Myocyte (in vitro differentiated cells): Measurements from ENCODE around the gene NPEPPS. TPM values are rescaled to one million over a fixed set of nuclear protein-coding genes. Genes with fewer than 3 reads are reported as not detected.
A peak's percentile ranks its signal among the peaks of the same experiment; 100 is the strongest.

ENCODE experiments used
- DNase-seq: peaks from one replicate; pipeline ENCODE4 v3.0.0-alpha.2; 2012; ENCODE audit warnings: low read depth
- total RNA-seq: library from RNA; depleted of rRNA; stranded (reverse); fragments of >200 nt; gene quantifications from 2 replicates; pipeline ENCODE4 v1.2.3, GENCODE V29; 2014

The NPEPPS gene
- total RNA-seq, 1 donor from 2014 or later, result 170 TPM

- no peak for DNase-seq
These were observed 97.2 kb downstream of the NPEPPS start for GRCh38 chr17:47628014-47628566.

- no peak for DNase-seq
These were observed 98.9 kb downstream of the NPEPPS start for GRCh38 chr17:47629826-47630225.

- DNase-seq, result no peak
These were observed 99.7 kb downstream of the NPEPPS start for GRCh38 chr17:47630614-47631013.

GRCh38 chr17:47632991-47633390 lies 102.1 kb downstream of the NPEPPS start:
- no peak for DNase-seq

- DNase-seq, result no peak
These were observed 103.1 kb downstream of the NPEPPS start for GRCh38 chr17:47633996-47634395.

GRCh38 chr17:47634870-47635269 lies 104.0 kb downstream of the NPEPPS start:
- DNase-seq, result no peak

- DNase-seq, result no peak
These were observed 104.8 kb downstream of the NPEPPS start for GRCh38 chr17:47635734-47636133.

GRCh38 chr17:47636273-47637030 lies 105.5 kb downstream of the NPEPPS start:
- no peak for DNase-seq

GRCh38 chr17:47638903-47639302 lies 108.0 kb downstream of the NPEPPS start:
- DNase-seq, result no peak

- DNase-seq, result no peak
These were observed 109.2 kb downstream of the NPEPPS start for GRCh38 chr17:47640076-47640475.

- DNase-seq, result no peak
These were observed 110.3 kb downstream of the NPEPPS start for GRCh38 chr17:47641202-47641601.

GRCh38 chr17:47643116-47643515 lies 112.2 kb downstream of the NPEPPS start:
- no peak for DNase-seq

- no peak for DNase-seq
These were observed 113.4 kb downstream of the NPEPPS start for GRCh38 chr17:47644324-47644723.

GRCh38 chr17:47649153-47649971 lies 118.5 kb downstream of the NPEPPS start, which contains the start of gene KPNB1:
TSS of gene KPNB1 (plus strand) at chr17:47649919. CDS start at chr17:47650245, 326 bp downstream.
- peak; percentile 100 for DNase-seq

GRCh38 chr17:47649972-47650524 lies 119.1 kb downstream of the NPEPPS start:
- no peak for DNase-seq

GRCh38 chr17:47650525-47651522 lies 119.9 kb downstream of the NPEPPS start:
- peak; percentile 98 for DNase-seq

GRCh38 chr17:47651704-47652103 lies 120.8 kb downstream of the NPEPPS start:
- DNase-seq, result no peak

- DNase-seq, result peak; percentile 44
These were observed 121.7 kb downstream of the NPEPPS start for GRCh38 chr17:47652570-47652969.

GRCh38 chr17:47653442-47653841 lies 122.5 kb downstream of the NPEPPS start:
- DNase-seq, result no peak

- no peak for DNase-seq
These were observed 124.1 kb downstream of the NPEPPS start for GRCh38 chr17:47654991-47655390.
